Nephron progenitor cell (in vitro differentiated cells): Measurements from ENCODE around the gene NAALADL2.

Experiments
- DNase-seq: peaks from one replicate; pipeline ENCODE4 v3.0.0; 2021
- H3K27ac Mint-ChIP-seq: 2 replicates; pipeline ENCODE4 v1.8.0; 2021; ENCODE audit warnings: mild to moderate bottlenecking, moderate library complexity, mixed read lengths
- H3K27me3 Mint-ChIP-seq: 2 replicates; pipeline ENCODE4 v1.8.0; 2021; ENCODE audit warnings: mild to moderate bottlenecking, low read depth, mixed read lengths; ENCODE audit not compliant: poor library complexity
- H3K36me3 Mint-ChIP-seq: 2 replicates; pipeline ENCODE4 v1.8.0; 2021; ENCODE audit warnings: low read depth, mixed read lengths
- H3K4me1 Mint-ChIP-seq: 2 replicates; pipeline ENCODE4 v1.8.0; 2021; ENCODE audit warnings: mixed read lengths
- H3K4me3 Mint-ChIP-seq: 2 replicates; pipeline ENCODE4 v1.8.0; 2021; ENCODE audit warnings: mild to moderate bottlenecking, moderate library complexity, mixed read lengths
- H3K9me3 Mint-ChIP-seq: 2 replicates; pipeline ENCODE4 v1.8.0; 2021; ENCODE audit warnings: mild to moderate bottlenecking, moderate library complexity, mixed read lengths
- TF ChIP-seq, protein P1 (sequence below): fragments of 200-600 bp; sonication (generic); IDR thresholded peaks from 2 replicates; pipeline ENCODE4 v1.5.0; 2021; ENCODE audit warnings: antibody characterized with exemption

NAALADL2 gene

DNA sequence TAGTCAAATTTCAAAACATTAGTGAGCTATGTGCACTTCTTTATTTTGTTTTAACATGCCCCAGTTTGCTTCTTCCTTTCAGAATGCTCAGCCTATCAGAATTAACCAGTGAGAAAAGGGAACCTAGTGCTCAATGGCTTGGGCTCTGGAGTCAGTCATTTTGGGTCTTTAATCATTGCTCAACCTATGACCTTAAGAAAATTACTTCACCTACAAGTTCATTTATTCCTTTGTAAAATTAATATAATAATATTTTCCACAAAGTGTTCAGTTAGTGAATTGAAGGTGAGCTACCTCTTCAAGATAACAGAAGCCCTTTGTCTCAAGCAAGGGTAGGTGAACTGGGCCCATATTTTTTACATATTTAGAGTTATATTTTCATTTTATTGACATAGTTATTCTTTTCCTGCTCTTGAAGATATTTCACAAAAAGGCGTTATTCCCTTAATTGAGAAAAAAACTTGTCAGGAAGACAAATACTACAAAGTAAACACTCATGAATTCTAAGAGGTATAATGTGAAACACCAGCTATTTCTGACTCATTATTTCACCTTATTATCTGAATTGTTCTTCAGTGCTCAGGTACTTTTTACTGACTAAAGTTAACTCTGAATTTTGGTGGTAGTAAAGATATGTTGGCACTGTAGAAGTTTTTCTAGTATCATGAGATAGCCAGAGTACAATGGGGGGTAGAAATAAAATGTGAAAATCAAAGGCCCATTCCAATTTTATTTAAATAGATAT is 415.5 kb downstream of the NAALADL2 start:
- no peak overlapping the region for H3K4me3 Mint-ChIP-seq
- TF ChIP-seq, protein P1, sequence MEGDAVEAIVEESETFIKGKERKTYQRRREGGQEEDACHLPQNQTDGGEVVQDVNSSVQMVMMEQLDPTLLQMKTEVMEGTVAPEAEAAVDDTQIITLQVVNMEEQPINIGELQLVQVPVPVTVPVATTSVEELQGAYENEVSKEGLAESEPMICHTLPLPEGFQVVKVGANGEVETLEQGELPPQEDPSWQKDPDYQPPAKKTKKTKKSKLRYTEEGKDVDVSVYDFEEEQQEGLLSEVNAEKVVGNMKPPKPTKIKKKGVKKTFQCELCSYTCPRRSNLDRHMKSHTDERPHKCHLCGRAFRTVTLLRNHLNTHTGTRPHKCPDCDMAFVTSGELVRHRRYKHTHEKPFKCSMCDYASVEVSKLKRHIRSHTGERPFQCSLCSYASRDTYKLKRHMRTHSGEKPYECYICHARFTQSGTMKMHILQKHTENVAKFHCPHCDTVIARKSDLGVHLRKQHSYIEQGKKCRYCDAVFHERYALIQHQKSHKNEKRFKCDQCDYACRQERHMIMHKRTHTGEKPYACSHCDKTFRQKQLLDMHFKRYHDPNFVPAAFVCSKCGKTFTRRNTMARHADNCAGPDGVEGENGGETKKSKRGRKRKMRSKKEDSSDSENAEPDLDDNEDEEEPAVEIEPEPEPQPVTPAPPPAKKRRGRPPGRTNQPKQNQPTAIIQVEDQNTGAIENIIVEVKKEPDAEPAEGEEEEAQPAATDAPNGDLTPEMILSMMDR, result no peak
- no peaks in the 10 kb centered on the region for H3K36me3 Mint-ChIP-seq
- H3K27me3 Mint-ChIP-seq, result no peaks in the 10 kb centered on the region
- H3K27ac Mint-ChIP-seq, result no peak overlapping the region
- DNase-seq, result no peak
- H3K9me3 Mint-ChIP-seq, result no peaks in the 10 kb centered on the region
- H3K4me1 Mint-ChIP-seq, result peaks cover 5% of the 10 kb centered on the region

DNA sequence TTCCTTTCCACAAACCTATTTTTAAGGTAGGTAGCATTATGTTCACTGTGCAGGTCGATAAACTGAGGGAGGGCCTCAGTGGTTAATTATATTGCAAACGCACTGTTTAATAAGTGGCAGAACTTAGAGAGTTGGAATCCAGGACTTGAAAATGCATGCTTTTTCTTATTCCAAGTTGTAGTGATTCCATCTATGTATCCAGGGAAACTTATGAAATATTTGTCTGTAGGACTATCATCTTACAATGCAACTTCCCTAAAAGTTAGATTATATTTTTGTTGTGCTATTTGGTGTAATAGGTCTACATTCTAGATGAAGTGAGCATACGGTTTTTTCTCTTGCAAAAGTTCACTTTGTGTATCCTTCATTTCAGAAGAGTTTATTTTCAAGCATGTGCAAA is 419.5 kb downstream of the NAALADL2 start:
- Mint-ChIP-seq H3K27ac (no peak overlapping the region), H3K4me1 (peaks cover 5% of the 10 kb centered on the region), H3K4me3 (no peak overlapping the region), H3K36me3 (no peaks in the 10 kb centered on the region), H3K9me3 (no peaks in the 10 kb centered on the region), H3K27me3 (no peaks in the 10 kb centered on the region)
- no peak for DNase-seq
- TF ChIP-seq, protein P1, result no peak

DNA sequence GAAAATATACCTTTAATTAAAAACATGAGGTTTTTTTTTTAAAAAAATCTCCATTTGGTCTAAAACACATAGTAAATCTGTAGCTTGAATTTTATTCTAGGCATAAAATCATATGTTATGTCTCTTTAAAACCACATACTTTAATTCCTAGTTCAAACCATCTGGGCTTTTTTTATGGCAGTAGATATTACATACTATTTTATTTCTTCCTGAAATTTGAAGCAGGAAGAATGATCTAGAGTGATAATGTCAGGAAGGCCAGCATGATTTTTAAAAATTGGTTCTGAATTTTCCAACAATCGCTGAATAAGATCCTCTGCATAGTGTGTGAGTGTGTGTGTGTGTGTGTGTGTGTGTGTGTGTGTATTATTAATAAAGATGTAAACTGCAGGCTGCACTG is 420.3 kb downstream of the NAALADL2 start:
- Mint-ChIP-seq H3K27ac (no peak overlapping the region), H3K9me3 (no peaks in the 10 kb centered on the region)
- TF ChIP-seq, protein P1, result no peak

GRCh38 chr3:175279911-175280310 is 420.8 kb downstream of the NAALADL2 start:
- no peaks in the 10 kb centered on the region for H3K27me3 Mint-ChIP-seq
- no peaks in the 10 kb centered on the region for H3K4me1 Mint-ChIP-seq
- no peaks in the 10 kb centered on the region for H3K9me3 Mint-ChIP-seq
- H3K36me3 Mint-ChIP-seq, result no peaks in the 10 kb centered on the region
- TF ChIP-seq, protein P1, result no peak
- no peak overlapping the region for H3K4me3 Mint-ChIP-seq
- H3K27ac Mint-ChIP-seq, result no peak overlapping the region
- no peak for DNase-seq

More for the DNA sequence above, 420.3 kb downstream of the NAALADL2 start:
- Mint-ChIP-seq H3K4me1 (no peaks in the 10 kb centered on the region), H3K36me3 (no peaks in the 10 kb centered on the region), H3K27me3 (no peaks in the 10 kb centered on the region), H3K4me3 (no peak overlapping the region)
- no peak for DNase-seq

DNA sequence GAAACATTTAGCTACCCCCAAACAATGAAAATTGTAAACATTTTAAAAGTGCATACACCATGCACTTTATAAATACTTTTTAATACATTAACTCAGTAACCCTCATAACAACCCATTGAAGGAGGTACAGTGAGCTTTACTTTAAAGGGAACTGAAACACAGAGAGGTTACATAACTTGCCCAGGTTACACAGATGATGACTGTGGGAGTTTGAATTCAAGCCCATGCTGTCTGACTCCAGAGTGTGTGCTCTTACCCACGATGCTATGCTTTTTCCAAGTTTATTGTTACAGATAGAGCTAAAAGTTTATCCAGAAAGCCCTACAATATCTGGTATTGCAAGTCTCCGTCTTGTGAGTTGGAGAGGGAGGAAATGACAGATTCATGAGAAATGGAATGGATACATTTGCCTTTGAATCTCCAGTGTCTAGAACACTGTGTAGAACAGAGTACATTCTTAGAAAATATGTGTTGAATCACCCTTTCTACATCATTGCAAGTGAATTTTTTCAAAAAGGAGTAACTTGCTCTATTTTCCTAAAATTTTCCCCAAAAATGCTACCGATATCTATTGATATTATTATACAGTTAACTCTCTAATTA is 428.3 kb downstream of the NAALADL2 start:
- Mint-ChIP-seq H3K4me3 (no peak overlapping the region), H3K9me3 (no peaks in the 10 kb centered on the region), H3K27ac (no peak overlapping the region), H3K4me1 (peaks cover 18% of the 10 kb centered on the region), H3K36me3 (no peaks in the 10 kb centered on the region), H3K27me3 (no peaks in the 10 kb centered on the region)
- TF ChIP-seq, protein P1, result no peak
- no peak for DNase-seq

GRCh38 chr3:175288621-175289020 is 429.5 kb downstream of the NAALADL2 start:
- no peaks in the 10 kb centered on the region for H3K36me3 Mint-ChIP-seq
- TF ChIP-seq, protein P1, result no peak
- no peak overlapping the region for H3K27ac Mint-ChIP-seq
- no peak overlapping the region for H3K4me3 Mint-ChIP-seq
- DNase-seq, result no peak
- peaks cover 18% of the 10 kb centered on the region for H3K4me1 Mint-ChIP-seq
- H3K27me3 Mint-ChIP-seq, result no peaks in the 10 kb centered on the region
- H3K9me3 Mint-ChIP-seq, result no peaks in the 10 kb centered on the region
